ENCODE data around the gene OLFML2B.

DNA sequence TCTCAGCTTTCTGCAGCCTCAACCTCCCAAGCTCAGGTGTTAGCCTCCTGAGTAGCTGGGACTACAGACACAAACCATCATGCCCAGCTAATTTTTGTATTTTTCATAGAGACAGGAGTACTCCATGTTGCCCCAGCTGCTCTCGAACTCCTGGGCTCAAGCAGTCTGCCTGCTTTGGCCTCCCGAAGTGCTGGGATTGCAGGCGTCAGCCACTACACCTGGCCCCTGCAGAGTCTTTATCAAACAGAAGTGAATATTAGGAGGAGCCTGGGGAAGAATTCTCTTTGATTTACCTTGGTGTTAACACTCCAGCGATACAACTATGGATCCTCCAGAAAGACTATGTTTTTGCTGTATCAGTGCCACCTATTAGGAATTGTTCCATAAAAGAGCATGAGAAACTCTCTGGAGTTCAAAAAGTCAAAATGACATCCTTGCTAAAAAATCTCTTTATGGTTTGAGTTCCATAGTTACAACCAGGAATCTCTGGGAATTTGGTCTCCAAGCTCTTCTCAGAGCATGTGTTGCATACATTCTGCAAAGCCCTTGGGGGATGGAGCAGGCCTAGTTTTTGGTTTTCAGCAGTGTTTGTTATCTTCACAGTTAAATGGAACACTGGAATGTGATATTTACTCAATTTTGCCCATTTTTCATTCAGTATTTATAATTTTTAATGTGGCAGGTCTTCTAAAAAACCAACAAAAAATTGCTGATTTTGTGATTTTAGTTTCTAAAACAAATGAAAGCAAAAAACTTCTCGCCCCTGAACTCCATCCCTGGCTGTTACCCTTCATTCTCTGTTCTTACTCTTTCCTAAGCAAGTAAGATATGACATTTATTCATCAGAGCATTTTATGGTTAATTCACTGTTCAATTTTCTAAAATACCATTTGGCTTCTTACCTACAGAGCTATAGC, 77.3 kb downstream of the OLFML2B start:
- no peak for TF ChIP-seq CTCF (IDR thresholded peaks at IDR 0.05)
- TF ChIP-seq POLR2A (IDR thresholded peaks at IDR 0.05), result no peak
- TF ChIP-seq EP300 (IDR thresholded peaks at IDR 0.05), result no peak
